Hypothalamus (tissue), 51 donors: ENCODE results near the gene PCSK5.
A peak's percentile ranks its signal among the peaks of the same experiment; 100 is the strongest.
"Not testable (repeated sequence)": the region's sequence is repeated elsewhere in the genome, so short reads cannot be mapped to it uniquely, and the experiment has no call there.

Experiments
- DNase-seq, 51 donors: peaks; one replicate each; lab custom pipeline; 2025; lab: John Stamatoyannopoulos, UW

PCSK5 gene

DNA sequence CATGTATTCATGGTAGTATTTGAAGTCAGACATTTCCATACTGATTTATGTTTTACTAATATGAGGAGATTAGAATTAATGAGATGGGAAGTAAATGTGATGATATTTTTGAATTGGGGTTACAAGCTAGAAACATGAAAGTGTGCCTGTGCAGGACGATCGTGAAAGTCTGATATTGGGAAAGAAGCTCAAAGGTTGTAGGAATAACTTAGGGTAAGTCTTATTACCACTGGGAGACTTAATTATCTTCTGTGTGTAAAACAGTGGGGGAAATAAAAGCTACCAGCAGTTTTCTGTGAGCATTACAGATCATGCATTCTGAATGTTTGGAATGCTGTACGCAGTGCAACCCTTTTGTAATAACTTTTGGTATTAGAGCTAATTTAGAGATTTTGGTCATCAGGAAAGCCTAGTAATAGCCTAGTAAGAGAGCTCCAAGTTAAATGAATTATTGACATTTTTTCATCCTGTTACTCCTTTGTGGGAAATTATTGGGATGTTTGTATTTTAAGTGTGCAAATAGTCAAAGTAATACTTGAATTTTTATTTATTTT lies 153.9 kb downstream of the PCSK5 start:
- DNase-seq, result no peak

DNA sequence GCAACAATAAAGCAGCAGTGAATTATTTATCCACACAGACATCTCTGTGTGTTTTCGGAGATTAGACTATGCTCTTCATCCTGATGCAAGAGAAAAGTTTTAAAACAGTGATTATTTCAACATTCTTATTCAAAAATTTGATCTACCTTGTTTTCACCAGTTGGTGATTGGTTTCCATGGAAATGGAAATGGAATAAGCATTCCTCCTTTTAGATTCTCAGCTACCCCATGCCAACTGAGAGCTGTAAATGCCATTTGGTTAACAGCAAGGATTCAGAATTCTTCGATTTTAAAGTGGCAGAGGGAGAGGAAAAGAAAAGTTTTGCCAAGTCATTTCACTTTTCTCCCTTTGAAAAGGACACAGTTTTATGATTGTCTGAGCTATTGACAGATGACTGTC lies 154.7 kb downstream of the PCSK5 start:
- no peak for DNase-seq

DNA sequence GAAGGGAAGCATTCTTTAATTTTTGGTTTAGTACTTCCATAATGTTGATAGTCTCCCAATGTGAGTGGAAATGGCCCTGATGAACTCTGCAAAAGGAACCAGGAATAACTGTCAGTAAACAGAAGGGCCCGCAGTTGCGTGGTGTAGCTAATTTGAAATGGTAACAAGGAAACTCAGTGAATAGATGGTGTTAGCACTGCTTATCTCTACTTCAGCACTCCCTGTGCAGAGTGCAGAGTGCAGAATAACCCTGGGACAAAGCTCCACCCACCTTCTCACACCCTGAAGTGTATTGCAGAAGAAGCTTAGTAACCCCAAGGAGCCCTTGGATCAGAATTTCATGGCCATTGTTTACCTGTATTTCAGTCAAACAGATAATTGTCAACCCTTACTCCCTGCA lies 158.9 kb downstream of the PCSK5 start:
- DNase-seq, result no peak

DNA sequence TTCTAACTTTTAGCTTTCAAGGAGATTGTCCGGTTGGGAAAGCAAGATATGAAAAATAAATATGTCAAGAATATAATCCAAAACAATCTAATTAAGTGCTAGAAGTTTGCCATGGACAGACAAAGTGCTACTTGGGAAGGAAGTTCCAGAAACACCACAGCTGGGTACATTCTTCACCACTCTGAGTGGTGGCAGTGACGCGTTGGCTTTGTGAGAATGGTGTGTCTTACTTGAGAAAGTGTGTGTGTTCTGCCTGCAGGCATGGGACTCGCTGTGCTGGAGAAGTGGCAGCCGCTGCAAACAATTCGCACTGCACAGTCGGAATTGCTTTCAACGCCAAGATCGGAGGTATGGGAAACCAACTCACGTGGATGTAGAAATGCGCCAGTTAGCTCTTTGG lies 177.2 kb downstream of the PCSK5 start:
- DNase-seq, result no peak

DNA sequence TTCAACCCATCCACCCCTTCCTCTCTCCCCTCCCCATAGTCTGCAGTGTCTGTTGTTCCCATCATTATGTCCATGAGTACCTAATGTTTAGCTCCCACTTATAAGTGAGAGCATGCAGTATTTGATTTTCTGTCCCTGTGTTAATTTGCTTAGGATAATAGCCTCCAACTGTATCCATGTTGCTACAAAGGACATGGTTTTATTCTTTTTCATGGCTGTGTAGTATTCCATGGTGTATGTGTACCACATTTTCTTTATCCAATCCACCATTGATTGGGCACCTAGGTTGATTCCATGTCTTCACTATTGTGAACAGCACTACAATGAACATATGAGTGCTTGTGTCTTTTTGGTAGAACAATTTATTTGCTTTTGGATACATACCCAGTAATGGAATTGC lies 187.1 kb downstream of the PCSK5 start:
- no peak for DNase-seq

DNA sequence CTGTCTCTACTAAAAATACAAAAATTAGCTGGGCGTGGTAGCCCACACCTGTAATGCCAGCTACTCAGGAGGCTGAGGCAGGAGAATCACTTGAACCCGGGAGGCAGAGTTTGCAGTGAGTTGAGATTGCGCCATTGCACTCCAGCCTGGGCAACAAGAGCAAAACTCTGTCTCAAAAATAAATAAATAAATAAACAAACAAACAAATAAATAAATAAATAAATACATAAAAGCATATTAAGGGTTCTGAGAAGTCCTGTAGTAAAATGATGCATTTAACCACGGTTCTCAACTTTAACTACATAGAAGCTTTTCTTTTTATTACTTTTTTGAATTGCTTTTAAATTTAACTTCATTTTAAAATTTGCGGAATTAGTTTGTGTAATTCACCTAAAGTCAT lies 190.8 kb downstream of the PCSK5 start:
- not testable (repeated sequence) for DNase-seq

DNA sequence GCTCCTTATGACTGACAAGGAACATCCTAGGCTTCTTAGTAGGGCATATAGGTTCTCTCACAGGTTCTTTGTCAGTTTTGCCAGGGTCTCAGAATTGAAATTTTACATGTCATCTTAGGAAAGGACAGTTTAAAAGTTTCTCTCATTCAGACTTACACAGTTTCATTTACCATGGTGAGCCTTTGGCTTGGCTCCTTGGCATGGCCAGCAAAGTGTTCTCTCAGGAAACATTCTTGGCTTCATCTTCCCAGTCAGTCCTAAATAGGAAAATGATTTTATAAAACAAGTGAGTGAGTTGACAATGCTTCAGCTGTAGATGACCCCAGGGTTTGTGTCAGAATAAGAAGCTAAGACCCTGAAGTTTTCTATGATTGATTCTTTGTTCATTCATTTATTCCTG lies 191.6 kb downstream of the PCSK5 start:
- peak in 1 of 51 donors; percentile 0 for DNase-seq

DNA sequence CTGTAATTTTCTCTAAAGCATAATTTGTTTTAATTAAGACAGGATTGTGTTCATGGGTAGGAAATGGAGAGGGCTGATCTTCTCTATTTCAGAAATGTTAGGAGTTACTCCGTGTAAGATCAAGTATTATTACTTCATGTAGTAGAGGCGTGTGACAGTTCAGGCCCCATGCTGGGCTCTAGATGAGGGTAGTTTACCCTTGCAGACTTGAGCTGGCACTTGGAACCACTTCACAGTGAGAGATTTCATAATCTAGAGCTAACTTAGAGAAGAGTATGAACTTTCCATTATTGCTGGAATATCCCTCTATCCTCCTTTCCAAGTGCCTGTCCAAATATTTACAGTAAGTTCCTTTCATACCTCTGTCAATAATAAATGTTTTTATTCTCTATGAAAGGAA lies 195.1 kb downstream of the PCSK5 start:
- no peak for DNase-seq

DNA sequence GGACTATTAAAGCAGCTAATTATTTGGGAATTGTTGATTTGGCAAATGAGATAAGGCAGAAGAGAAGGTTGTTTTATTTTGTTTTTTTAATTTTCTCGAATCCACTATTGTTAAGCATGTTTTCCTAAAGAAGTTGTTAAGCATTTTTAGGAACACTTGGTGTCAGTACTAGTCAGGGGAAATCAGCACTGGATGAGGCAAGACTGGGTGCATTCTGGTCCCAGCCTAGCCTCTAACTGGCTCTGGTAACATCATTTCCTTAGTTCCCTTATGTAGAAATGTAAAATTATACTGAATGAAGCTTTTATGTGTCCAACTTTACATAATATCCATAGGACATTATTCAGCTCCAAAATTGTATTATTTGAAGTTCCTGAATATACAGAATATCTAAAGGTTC lies 196.1 kb downstream of the PCSK5 start:
- DNase-seq, result no peak

DNA sequence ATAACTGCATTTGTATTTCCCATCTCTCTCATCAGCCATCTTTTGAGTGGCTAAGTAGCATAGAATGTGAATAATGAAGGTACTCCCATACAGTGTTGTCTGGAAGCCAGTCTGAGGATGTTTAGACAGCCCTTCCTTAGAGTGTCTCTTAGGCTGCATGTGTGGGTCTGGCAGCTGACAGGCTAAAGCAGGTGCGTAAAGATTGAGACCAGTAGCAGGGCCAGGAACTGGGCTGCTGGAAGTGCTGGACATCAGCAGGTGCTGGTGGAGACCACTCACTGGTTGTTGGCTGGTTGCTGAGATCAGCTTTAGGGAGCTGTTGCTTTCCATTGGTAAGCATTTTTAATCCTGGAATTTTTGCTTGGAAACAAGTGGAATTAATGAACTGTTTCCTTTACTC lies 197.5 kb downstream of the PCSK5 start:
- no peak for DNase-seq

DNA sequence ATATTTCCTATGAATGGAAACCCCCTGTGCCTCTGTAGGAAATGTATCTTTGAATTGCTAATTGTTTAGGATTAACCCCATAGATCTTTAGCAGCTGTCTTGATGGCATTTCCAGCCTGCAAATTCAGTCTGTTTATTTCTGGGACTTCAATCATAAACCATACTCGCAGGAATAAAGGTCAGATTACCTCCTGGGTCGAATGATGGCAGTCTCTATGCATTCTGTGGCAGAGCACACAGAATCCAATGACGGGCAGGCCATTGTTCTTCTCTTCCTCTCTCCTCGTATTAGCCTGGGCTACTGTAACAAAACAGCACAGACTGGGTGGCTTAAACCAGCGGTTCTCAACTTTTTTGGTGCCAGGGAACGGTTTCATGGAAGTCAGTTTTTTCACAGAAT lies 199.9 kb downstream of the PCSK5 start:
- DNase-seq, result no peak

DNA sequence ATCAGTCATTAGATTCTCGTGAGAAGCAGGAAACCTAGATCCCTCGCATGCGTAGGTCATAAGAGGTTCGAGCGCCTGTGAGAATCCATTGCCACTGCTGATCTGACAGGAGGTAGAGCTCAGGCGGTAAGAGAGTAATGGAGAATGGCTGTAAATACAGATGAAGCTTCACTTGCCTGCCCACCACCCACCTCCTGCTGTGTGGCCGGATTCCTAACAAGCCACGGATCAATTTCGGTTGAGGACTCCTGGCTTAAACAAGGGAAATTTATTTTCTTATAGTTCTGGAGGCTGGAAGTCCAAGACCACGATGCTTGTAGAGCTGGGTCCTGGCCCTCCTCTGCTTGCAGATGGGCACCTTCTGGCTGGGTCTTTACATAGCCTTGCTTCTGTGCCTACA lies 200.4 kb downstream of the PCSK5 start:
- no peak for DNase-seq

DNA sequence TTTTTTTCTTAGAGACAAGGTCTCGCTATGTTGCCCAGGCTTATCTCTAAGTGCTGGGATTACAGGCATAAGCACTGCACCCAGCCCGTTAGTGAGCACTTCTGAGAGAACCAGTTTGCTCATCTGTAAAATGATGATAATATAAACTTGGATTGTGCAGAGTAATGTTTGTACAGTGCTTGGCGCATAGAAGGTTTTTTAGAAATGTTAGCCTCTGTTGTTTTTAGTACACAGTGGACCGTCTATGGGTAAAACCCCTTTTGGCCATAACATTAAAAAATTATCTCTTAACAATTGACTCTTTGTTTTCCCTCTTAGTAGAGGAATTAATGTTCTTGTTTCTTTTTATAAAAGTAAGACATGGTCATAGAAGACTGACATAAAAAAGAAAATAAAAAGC lies 202.1 kb downstream of the PCSK5 start:
- DNase-seq, result no peak

DNA sequence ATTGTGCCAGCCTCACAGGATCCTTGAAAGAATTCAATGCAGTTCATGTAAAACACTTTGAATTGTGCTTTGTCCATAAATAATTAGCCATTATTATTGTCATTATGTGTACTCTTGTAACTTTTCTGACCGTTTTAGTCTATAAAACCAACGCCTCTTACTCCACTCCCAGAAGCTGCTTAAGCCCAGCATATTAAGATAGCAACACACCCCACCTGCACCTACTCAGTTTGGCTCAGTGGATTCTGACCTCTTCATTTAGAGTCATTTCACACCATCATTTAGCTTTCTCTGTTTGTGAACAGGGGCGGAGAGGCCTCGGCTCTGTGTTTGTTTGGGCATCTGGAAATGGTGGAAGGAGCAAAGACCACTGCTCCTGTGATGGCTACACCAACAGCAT lies 205.1 kb downstream of the PCSK5 start:
- DNase-seq, result no peak

DNA sequence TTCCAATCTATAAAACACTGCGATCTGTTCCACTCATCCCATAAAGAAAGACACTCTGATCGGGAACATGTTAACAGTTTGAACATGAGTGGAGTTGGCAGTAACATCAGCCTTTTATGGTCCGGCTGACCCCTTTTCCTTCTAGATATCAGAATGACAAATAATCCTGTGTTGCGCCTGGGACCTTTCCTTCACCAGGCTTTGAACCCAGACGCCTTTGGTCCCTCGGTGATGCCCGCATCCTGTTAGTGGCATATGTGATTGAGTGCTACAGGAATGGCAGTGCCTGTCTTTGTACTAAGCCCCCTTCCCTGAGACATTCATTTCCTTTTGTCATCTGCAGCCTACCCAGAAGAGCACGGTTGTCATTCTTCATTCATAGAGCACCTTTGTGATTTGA lies 209.0 kb downstream of the PCSK5 start:
- no peak for DNase-seq

DNA sequence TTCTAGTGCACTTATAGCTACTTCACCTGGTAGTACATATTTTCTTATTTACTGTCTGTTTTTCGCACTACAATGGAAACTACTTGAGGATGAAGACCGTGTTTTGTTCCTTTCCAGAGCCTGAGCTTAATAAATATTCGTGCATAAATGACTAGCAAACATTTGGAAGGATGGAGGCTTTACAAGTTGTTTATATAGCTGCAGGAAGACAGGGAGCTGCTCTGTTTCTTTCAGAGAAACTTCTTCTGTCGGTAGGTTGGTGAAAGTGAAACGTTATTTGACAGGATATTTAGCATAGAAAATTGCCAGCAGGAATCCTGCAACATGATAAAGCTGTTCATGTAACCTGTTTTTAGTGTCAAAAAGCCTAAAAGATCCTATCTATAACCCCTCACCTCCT lies 210.6 kb downstream of the PCSK5 start:
- no peak for DNase-seq

DNA sequence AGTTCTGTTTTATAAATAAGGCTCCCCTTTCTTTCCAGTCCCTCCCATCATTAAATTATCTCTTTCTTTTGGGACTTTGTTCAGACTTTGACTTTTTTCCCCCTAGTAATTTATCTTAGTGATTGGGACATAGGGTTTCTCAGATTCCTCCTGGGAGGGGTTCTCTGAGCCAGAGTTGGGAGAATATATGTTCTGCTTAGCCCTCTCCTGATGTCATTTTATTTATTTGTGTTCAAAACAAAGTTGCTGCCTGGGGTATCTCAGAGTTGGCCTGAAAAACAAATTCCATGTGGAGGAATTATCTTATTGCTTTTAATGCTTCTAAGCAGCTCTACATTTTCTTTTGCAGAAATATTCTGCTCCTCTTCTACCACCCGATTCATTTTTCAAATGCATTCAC lies 211.0 kb downstream of the PCSK5 start:
- no peak for DNase-seq

DNA sequence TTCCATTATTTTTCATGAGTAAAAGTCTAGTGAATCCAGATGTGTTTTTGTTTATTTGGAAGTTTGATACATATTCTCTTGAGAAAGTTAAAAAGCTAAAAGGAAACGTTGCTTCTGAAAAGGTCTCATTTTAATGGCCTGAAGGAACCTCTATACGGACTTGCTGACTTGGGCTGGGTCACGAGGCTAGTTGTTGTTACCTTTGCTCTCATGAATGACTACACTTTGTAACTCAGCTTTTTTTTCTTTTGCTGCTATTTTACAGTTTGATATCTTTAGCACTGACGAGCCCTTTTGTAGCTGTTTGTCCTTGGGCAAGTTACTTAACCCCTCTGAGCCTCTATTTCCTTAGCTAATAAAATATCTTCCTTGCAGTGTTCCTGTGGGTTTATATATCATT lies 211.5 kb downstream of the PCSK5 start:
- DNase-seq, result no peak

DNA sequence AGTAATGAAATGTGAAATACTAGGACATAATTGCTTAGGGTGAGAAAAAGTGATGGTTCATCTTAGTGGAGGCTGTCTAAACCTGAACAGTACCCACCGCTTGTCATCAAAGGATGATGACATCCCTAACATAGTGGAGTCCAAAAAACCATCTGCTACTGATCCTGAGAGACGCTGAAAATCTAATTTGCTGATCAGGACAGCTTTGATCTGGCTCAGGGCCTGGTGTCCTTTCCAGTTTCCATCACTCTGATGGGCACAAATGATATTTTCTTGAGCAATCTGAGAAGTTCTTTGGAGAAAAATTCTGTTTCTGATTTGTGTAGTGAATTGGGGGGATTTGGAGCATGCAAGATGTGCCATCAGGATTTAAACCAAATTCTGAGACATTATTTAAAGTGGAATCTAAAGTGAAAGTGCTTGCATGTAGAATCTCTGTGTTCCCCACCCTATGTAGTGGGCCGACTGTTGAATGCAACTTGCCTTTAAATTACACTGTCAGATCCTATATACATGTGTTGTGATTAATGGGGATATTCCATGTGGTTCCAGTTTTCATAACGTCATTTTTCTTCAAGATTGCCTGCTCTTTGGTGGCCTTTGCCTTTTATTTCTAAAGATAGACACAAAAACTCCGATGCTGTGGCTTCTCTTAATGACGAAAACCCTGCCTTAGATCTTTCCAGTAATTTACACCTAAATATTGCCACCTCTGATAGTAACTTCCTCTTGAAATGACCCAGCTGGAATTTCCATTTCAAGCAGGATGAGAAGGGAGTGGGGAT lies 213.2 kb downstream of the PCSK5 start:
- no peak for DNase-seq

DNA sequence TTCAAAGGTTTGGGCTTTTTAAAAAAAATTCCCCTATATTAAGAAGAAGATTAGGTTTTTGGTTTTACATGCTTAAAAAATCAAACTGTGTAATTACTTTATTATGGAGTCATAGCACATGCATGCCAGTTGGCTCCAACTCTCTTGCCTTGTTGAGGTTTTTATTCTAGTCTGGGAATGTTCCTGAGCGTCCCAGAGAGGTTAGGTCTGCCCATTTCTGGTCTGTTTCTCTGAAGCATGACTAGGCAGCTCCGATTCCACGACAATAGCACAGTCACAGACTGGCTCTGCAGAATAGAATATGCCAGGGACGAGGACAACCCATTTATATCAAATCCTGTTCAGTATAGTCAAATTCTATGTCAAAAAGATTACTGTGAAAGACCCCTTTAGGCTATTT lies 217.0 kb downstream of the PCSK5 start:
- peak in 23 of 51 donors; percentile 1 to 59 (median 20) for DNase-seq

DNA sequence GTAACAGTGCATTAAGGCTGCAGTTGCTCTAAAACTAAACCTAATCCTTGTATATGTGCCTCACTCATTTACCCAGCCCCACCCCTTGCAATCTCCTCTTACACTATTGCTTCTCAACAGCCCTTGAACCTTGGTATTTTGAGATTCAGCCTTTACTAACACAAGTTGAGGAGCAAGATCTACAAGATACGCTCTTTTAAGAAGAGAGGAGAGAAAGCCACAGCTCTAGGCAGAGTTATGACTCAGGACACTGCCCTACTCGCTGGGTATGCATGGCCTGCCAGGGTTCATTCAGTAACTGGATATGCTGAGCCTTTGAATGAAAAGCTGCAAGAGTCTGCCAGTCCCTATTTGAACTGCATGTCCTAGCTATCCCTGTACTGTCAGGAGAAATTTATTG lies 219.5 kb downstream of the PCSK5 start:
- DNase-seq, result peak in 14 of 51 donors; percentile 1 to 8 (median 2)

DNA sequence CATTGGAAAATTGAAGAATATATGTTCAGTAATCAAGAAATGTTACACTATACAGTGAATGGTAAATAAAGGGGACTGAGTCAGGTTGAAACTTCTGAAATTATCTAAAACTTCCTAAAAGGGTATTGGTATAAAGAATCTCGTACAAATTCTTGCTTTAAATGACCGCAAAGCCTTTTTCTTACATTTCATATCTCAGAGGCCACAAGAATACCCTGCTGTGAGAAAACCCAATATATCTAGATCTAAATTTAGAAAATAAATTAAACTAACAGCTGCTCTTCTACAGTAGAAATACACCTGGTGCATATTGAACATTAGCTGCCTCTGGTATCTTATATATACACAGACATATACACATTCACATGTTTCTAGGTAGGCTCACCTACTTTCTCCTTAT lies 221.7 kb downstream of the PCSK5 start:
- no peak for DNase-seq

DNA sequence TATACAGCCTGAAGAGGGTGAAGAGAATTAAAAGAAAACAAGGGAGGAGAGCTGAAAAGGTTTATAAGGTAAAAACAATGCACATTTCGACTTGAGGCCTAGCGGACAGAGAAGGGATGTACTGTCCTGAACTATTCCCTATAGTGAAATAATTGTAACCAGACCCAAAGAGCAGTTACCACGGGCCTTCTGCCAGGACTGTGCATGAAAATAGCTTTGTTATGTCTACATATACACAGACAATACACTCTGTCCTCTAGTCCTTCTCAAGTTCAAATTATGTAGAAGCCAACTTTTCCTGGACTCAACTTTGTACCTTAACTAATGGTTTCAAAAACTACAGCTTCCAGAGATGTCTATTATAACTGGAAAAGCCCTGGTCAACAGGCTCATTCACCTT lies 223.7 kb downstream of the PCSK5 start:
- no peak for DNase-seq
